ENCODE measurements around the gene MTHFD1L. TPM values are rescaled to one million over a fixed set of nuclear protein-coding genes. Genes with fewer than 3 reads are reported as not detected.
A peak's percentile ranks its signal among the peaks of the same experiment; 100 is the strongest.

The MTHFD1L gene
- total and polyA plus RNA-seq, 8 donors, result 1.8 to 16.3 (median 8.8) TPM

GRCh38 chr6:151004383-151005024 is 139.0 kb downstream of the MTHFD1L start:
- intact Hi-C loops (cut with DNase I; ENCODE audit: low total_unique reads), result loop anchor here (10.0 kb wide), 1 partner anchor 110 kb away; no protein-coding TSS in a partner anchor
- Histone ChIP-seq H3K27me3 (no peaks in the 10 kb centered on the region), H3K27ac (peak overlapping the region; percentile 11 to 73 (median 59)), H3K9me3 (no peaks in the 10 kb centered on the region), H3K36me3 (no peaks in the 10 kb centered on the region), H3K4me3 (no peak overlapping the region), H3K4me1 (peaks cover 11 to 31% (median 17%) of the 10 kb centered on the region in 4 donors)
- TF ChIP-seq POLR2A (IDR thresholded peaks at IDR 0.05) (no peak), POLR2AphosphoS5 (IDR thresholded peaks at IDR 0.05) (peak in 2 of 3 donors; percentile 36 to 85), EP300 (IDR thresholded peaks at IDR 0.05) (no peak)
- TF ChIP-seq, protein P1, sequence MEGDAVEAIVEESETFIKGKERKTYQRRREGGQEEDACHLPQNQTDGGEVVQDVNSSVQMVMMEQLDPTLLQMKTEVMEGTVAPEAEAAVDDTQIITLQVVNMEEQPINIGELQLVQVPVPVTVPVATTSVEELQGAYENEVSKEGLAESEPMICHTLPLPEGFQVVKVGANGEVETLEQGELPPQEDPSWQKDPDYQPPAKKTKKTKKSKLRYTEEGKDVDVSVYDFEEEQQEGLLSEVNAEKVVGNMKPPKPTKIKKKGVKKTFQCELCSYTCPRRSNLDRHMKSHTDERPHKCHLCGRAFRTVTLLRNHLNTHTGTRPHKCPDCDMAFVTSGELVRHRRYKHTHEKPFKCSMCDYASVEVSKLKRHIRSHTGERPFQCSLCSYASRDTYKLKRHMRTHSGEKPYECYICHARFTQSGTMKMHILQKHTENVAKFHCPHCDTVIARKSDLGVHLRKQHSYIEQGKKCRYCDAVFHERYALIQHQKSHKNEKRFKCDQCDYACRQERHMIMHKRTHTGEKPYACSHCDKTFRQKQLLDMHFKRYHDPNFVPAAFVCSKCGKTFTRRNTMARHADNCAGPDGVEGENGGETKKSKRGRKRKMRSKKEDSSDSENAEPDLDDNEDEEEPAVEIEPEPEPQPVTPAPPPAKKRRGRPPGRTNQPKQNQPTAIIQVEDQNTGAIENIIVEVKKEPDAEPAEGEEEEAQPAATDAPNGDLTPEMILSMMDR (IDR thresholded peaks at IDR 0.05), result no peak
- DNase-seq, result peak in 1 of 2 donors; percentile 85
- WGBS, 5 donors, result 8 to 26% (median 16%) methylated on average over 8 of the region's 8 CpGs

DNA sequence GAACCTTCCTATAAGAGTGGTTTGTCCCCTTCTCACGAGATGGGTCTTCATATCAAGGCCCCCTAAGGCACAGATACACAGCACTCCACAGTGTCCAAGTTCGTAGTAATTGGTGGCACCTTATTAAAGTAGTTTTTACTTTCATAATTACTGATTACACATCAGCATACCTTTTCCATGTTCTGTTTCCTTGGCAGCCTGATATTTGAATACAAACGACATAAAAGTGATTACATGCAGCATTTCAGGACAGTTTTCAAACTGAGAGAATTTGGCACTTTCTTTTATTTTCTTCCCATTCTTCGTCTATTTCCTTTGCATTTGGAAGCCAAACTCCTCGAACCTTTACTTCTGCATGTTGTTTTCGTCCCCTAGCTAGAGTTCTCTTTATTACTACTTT is 139.7 kb downstream of the MTHFD1L start:
- WGBS, 5 donors, result 49 to 60% (median 56%) methylated on average over 6 of the region's 6 CpGs
- intact Hi-C loops (cut with DNase I; ENCODE audit: low total_unique reads), result loop anchor here (10.0 kb wide), 1 partner anchor 110 kb away; no protein-coding TSS in a partner anchor
- H3K4me1 ChIP-seq, result peaks cover 11 to 24% (median 17%) of the 10 kb centered on the region in 4 donors

DNA sequence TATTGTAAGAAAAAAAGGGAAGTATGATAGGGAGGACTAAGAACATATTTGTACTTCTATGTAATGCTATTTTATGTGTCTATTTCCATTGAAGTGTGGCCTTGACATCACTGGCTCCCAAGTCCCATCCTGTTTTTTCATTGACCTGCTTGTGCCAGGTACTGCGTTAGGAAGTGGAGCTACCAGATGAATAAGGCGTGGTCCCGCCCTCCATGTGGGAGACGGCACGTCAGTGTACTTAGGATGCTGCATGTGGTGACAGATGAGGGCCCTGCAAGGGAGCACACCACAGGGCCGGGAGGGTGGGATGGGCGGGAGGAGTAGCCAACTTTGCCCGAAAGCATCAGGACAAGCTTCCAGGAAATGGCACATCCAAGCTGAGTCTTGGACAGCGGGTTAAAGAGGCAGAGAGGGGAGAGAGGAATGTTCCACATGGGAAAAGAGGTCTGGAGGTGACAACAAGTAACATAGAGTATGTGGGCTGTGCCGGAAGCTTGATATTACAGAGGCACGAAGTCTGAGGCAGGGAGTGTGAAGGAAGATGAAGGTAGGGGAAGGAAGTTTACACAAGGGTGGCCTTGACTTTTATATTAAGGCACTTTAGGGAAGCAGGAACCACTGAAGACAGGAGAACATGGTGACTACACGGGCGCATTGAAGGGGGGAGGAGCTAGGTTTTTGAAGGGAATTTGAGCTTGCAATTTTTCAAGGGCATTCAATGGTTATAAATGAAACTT is 140.6 kb downstream of the MTHFD1L start:
- no peaks in the 10 kb centered on the region for H3K27me3 ChIP-seq
- TF ChIP-seq POLR2A (IDR thresholded peaks at IDR 0.05) (no peak), POLR2AphosphoS5 (IDR thresholded peaks at IDR 0.05) (no peak), EP300 (IDR thresholded peaks at IDR 0.05) (no peak)
- TF ChIP-seq, protein P1 (IDR thresholded peaks at IDR 0.05), result no peak
- peaks cover 11 to 18% (median 17%) of the 10 kb centered on the region in 4 donors for H3K4me1 ChIP-seq
- no peak overlapping the region for H3K27ac ChIP-seq
- no peak for DNase-seq
- no peak overlapping the region for H3K4me3 ChIP-seq
- intact Hi-C loops (cut with DNase I; ENCODE audit: low total_unique reads), result loop anchor here (10.0 kb wide), 1 partner anchor 111 kb away; no protein-coding TSS in a partner anchor
- H3K36me3 ChIP-seq, result no peaks in the 10 kb centered on the region
- H3K9me3 ChIP-seq, result no peaks in the 10 kb centered on the region
- 88 to 94% (median 93%) methylated on average over 13 of the region's 13 CpGs for WGBS, 5 donors

More for the DNA sequence above, 139.7 kb downstream of the MTHFD1L start:
- Histone ChIP-seq H3K9me3 (no peaks in the 10 kb centered on the region), H3K27ac (peak overlapping the region in 3 of 5 donors; percentile 56 to 73 (median 70)), H3K4me3 (no peak overlapping the region), H3K36me3 (no peaks in the 10 kb centered on the region), H3K27me3 (no peaks in the 10 kb centered on the region)
- DNase-seq, result peak in 1 of 2 donors; percentile 39
- TF ChIP-seq POLR2A (IDR thresholded peaks at IDR 0.05), result no peak
- TF ChIP-seq, protein P1 (IDR thresholded peaks at IDR 0.05), result no peak
- TF ChIP-seq POLR2AphosphoS5 (IDR thresholded peaks at IDR 0.05), result no peak
- no peak for TF ChIP-seq EP300 (IDR thresholded peaks at IDR 0.05)

- H3K4me1 ChIP-seq, result peaks cover 11 to 18% (median 17%) of the 10 kb centered on the region in 4 donors
- intact Hi-C loops (cut with DNase I; ENCODE audit: low total_unique reads), result loop anchor here (10.0 kb wide), 1 partner anchor 112 kb away; no protein-coding TSS in a partner anchor
- TF ChIP-seq, protein P1 (IDR thresholded peaks at IDR 0.05), result no peak
- TF ChIP-seq EP300 (IDR thresholded peaks at IDR 0.05) (no peak), POLR2A (IDR thresholded peaks at IDR 0.05) (no peak), POLR2AphosphoS5 (IDR thresholded peaks at IDR 0.05) (no peak)
- H3K27ac ChIP-seq, result no peak overlapping the region
- DNase-seq, result no peak
- H3K36me3 ChIP-seq, result no peaks in the 10 kb centered on the region
- WGBS, 5 donors, result 91 to 94% (median 94%) methylated on average over 3 of the region's 3 CpGs
- H3K27me3 ChIP-seq, result no peaks in the 10 kb centered on the region
- H3K9me3 ChIP-seq, result no peaks in the 10 kb centered on the region
- H3K4me3 ChIP-seq, result no peak overlapping the region
These were observed 141.6 kb downstream of the MTHFD1L start for GRCh38 chr6:151007076-151007475.

All from stomach (tissue), 9 donors.